GM19238 (cell line): ENCODE measurements around the gene JAM3.

Experiments used
- DNase-seq: peaks from one replicate; pipeline ENCODE4 v3.0.0; 2011; ENCODE audit warnings: low spot score; ENCODE audit not compliant: insufficient read length

The JAM3 gene

GRCh38 chr11:134039726-134040385 is 29.0 kb upstream of the JAM3 start:
- no peak for DNase-seq

GRCh38 chr11:134040386-134041302 is 28.2 kb upstream of the JAM3 start:
- no peak for DNase-seq

- no peak for DNase-seq
Measured at GRCh38 chr11:134041349-134041748, 27.5 kb upstream of the JAM3 start.

GRCh38 chr11:134041791-134042696 is 26.8 kb upstream of the JAM3 start:
- no peak for DNase-seq

GRCh38 chr11:134043821-134044420 is 25.0 kb upstream of the JAM3 start:
- no peak for DNase-seq

- DNase-seq, result no peak
Measured at GRCh38 chr11:134044514-134045284, 24.2 kb upstream of the JAM3 start.

- DNase-seq, result no peak
Measured at GRCh38 chr11:134045799-134046635, 22.9 kb upstream of the JAM3 start.

- DNase-seq, result no peak
Measured at GRCh38 chr11:134046681-134047449, 22.0 kb upstream of the JAM3 start.

- DNase-seq, result no peak
Measured at GRCh38 chr11:134047586-134047999, 21.3 kb upstream of the JAM3 start.

GRCh38 chr11:134048028-134048427 is 20.8 kb upstream of the JAM3 start:
- no peak for DNase-seq

- no peak for DNase-seq
Measured at GRCh38 chr11:134049303-134049702, 19.6 kb upstream of the JAM3 start.

GRCh38 chr11:134050541-134051383 is 18.1 kb upstream of the JAM3 start:
- DNase-seq, result peak; percentile 75

- no peak for DNase-seq
Measured at GRCh38 chr11:134052395-134052987, 16.4 kb upstream of the JAM3 start.

GRCh38 chr11:134052988-134053945 is 15.6 kb upstream of the JAM3 start:
- no peak for DNase-seq

- DNase-seq, result no peak
Measured at GRCh38 chr11:134055029-134055428, 13.8 kb upstream of the JAM3 start.

- no peak for DNase-seq
Measured at GRCh38 chr11:134060316-134060715, 8.6 kb upstream of the JAM3 start.
